ENCODE data around the gene ZBED4. TPM values are rescaled to one million over a fixed set of nuclear protein-coding genes. Genes with fewer than 3 reads are reported as not detected.

The ZBED4 gene
- total and polyA plus RNA-seq, 10 donors: 2.9 to 23.2 (median 13.9) TPM

DNA sequence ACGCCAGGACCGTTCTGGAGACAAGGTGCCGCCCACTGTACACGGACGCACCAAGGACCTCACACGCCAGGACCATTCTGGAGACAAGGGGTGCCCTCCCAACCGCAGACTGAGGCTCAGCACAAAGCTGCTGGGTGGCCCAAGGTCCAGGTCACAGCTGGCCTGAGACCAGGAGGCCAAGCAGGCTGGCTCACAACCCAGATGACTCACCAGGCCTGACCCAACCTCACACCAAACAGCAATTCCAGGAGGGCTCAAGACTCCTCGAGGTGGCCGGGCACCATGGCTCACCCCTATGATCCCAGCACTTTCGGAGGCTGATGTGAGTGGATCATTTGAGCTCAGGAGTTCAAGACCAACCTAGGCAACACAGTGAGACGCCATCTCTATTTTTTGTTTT, 40.8 kb upstream of the ZBED4 start:
- no peak for DNase-seq
- Histone ChIP-seq H3K36me3 (peaks cover 0 to 71% (median 11%) of the 10 kb centered on the region in 6 donors), H3K4me1 (peaks cover 12 to 100% (median 77%) of the 10 kb centered on the region in 6 donors), H3K9me3 (no peaks in the 10 kb centered on the region), H3K27me3 (replicated peaks in 1 of 7) (no peaks in the 10 kb centered on the region), H3K4me3 (no peak overlapping the region), H3K27ac (no peak overlapping the region)
- WGBS, 5 donors: 86 to 97% (median 95%) methylated on average over 11 of the region's 11 CpGs
- TF ChIP-seq POLR2A (IDR thresholded peaks at IDR 0.05): no peak
- TF ChIP-seq POLR2AphosphoS5 (IDR thresholded peaks at IDR 0.05): peak in 2 of 3 donors; percentile 10 to 12
- intact Hi-C loops (cut with DNase I; ENCODE audit: low total_unique reads): no loop called here

GRCh38 chr22:49814164-49814686, 39.4 kb upstream of the ZBED4 start:
- peaks cover 0 to 78% (median 24%) of the 10 kb centered on the region in 6 donors for H3K36me3 ChIP-seq
- H3K27me3 ChIP-seq (replicated peaks in 1 of 7): no peaks in the 10 kb centered on the region
- no peak overlapping the region for H3K4me3 ChIP-seq
- no peak for DNase-seq
- WGBS, 5 donors: 76 to 88% (median 86%) methylated on average over 13 to 14 of the region's 14 CpGs
- peaks cover 2 to 98% (median 63%) of the 10 kb centered on the region in 6 donors for H3K4me1 ChIP-seq
- no peak overlapping the region for H3K27ac ChIP-seq
- TF ChIP-seq CTCF (IDR thresholded peaks at IDR 0.05 in 8 of 11, conservative IDR thresholded peaks at IDR 0.05 in 3 of 11) (no peak), POLR2A (IDR thresholded peaks at IDR 0.05) (no peak), POLR2AphosphoS5 (IDR thresholded peaks at IDR 0.05) (peak in 1 of 3 donors; percentile 41)
- intact Hi-C loops (cut with DNase I; ENCODE audit: low total_unique reads): no loop called here
- H3K9me3 ChIP-seq: no peaks in the 10 kb centered on the region

GRCh38 chr22:49814856-49815255, 38.8 kb upstream of the ZBED4 start:
- Histone ChIP-seq H3K27ac (no peak overlapping the region), H3K4me1 (peaks cover 2 to 96% (median 59%) of the 10 kb centered on the region in 6 donors), H3K9me3 (no peaks in the 10 kb centered on the region), H3K36me3 (peaks cover 0 to 82% (median 29%) of the 10 kb centered on the region in 6 donors), H3K4me3 (no peak overlapping the region), H3K27me3 (replicated peaks in 1 of 7) (no peaks in the 10 kb centered on the region)
- DNase-seq: no peak
- no peak for TF ChIP-seq CTCF (IDR thresholded peaks at IDR 0.05 in 8 of 11, conservative IDR thresholded peaks at IDR 0.05 in 3 of 11)
- no peak for TF ChIP-seq POLR2A (IDR thresholded peaks at IDR 0.05)
- TF ChIP-seq POLR2AphosphoS5 (IDR thresholded peaks at IDR 0.05): no peak
- intact Hi-C loops (cut with DNase I; ENCODE audit: low total_unique reads): no loop called here
- 67 to 85% (median 82%) methylated on average over 8 of the region's 8 CpGs for WGBS, 5 donors

DNA sequence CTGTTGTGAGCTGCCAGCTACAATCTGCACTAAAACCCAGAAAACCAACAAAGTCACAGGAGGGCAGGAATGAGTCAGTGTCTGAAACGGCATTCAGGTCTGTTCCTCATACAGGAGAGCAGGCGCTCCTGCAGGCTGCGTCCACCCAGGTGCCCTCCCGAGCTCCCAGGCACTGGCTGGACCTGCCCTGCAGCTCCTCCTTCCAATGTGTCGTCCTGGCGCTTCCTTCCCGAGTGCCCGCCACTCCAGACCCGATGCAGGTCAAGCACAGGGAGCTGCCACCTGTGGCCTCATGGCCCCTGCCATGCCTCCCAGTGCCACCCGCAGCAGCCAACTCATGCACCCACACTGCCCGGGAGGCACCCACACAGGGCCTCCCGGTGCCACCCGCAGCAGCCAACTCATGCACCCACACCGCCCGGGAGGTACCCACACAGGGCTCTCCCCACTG, 38.0 kb upstream of the ZBED4 start:
- no peaks in the 10 kb centered on the region for H3K9me3 ChIP-seq
- WGBS, 5 donors: 54 to 86% (median 80%) methylated on average over 7 to 15 of the region's 15 CpGs
- H3K27me3 ChIP-seq (replicated peaks in 1 of 7): no peaks in the 10 kb centered on the region
- peaks cover 2 to 96% (median 55%) of the 10 kb centered on the region in 6 donors for H3K4me1 ChIP-seq
- H3K27ac ChIP-seq: no peak overlapping the region
- DNase-seq: no peak
- no peak for TF ChIP-seq CTCF (IDR thresholded peaks at IDR 0.05 in 8 of 11, conservative IDR thresholded peaks at IDR 0.05 in 3 of 11)
- TF ChIP-seq POLR2A (IDR thresholded peaks at IDR 0.05): no peak
- TF ChIP-seq POLR2AphosphoS5 (IDR thresholded peaks at IDR 0.05): peak in 1 of 3 donors; percentile 57
- H3K4me3 ChIP-seq: no peak overlapping the region
- H3K36me3 ChIP-seq: peaks cover 0 to 91% (median 36%) of the 10 kb centered on the region in 6 donors
- intact Hi-C loops (cut with DNase I; ENCODE audit: low total_unique reads): no loop called here

Measured in spleen (tissue), 11 donors.